ENCODE results near the gene SELENON. TPM values are rescaled to one million over a fixed set of nuclear protein-coding genes. Genes with fewer than 3 reads are reported as not detected.
A peak's percentile ranks its signal among the peaks of the same experiment; 100 is the strongest.

The SELENON gene
- total and polyA plus RNA-seq, 2 of the 13 experiments (the other 11 are each of a cell fraction or from before 2014, with no cell fraction given), result 3.8 to 8.0 TPM

DNA sequence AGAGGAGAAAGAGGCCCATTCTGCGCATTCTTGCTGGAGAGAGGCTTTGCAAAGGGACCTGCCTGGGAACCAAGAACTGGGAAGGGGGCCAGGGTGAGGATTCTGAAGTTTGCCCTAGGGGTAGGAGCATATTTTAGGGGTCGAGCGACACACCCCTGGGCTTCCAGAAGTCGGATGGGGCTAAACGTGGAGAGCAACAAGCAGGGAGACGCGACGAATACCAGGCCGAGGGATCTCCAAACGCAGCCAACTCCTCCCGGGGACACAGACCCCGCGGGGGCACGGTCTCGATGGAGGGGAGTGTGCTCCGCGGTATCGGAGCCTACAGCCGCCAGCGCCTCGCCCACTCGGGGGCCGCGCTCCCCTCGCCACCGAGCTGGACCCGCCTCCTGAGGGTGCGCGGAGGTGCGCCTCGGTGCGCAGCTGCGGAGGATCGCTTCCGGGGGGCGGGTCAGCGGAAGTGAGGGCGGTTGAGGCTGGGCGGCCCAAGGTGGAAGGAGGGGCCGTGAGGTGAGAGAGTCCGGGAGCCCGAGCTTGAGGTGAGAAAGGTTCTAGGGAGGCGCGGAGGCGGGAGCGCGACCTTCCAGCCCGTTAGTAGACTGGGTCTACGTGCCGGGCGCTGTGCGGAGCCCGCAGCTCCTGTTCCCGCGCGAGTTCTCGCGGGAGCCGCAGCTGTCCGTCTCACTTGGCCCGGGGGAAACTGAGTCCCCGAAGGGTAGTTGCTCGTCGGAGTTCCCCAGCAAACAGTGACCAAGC is 19.7 kb downstream of the SELENON start, which contains the start of gene MTFR1L (continued):
- TF ChIP-seq NAIF1 (CRISPR knock-in tag; IDR thresholded peaks at IDR 0.05; ENCODE audit: borderline replicate concordance), result 0 out of 2 replicates have a peak, but pooled peaks have one; percentile 29
- TF ChIP-seq ZNF749 (CRISPR knock-in tag; IDR thresholded peaks at IDR 0.05; ENCODE audit: borderline replicate concordance), result peak; percentile 86; the same call in 1 of the 2 replicates
- TF ChIP-seq ZFP90 (CRISPR knock-in tag; IDR thresholded peaks at IDR 0.05; ENCODE audit: borderline replicate concordance), result no peak; the same call in 1 of the 2 replicates
- TF ChIP-seq ERF (CRISPR knock-in tag; IDR thresholded peaks at IDR 0.05), result peak; percentile 58; the same call in 1 of the 2 replicates
- peak; percentile 92 for TF ChIP-seq ELF1 (CRISPR knock-in tag; IDR thresholded peaks at IDR 0.05)
- peak; percentile 95; the same call in 1 of the 2 replicates for TF ChIP-seq ZNF136 (CRISPR knock-in tag; IDR thresholded peaks at IDR 0.05; ENCODE audit: low read depth)
- TF ChIP-seq GLI4 (CRISPR knock-in tag; IDR thresholded peaks at IDR 0.05; ENCODE audit: borderline replicate concordance), result no peak
- TF ChIP-seq, protein P1, sequence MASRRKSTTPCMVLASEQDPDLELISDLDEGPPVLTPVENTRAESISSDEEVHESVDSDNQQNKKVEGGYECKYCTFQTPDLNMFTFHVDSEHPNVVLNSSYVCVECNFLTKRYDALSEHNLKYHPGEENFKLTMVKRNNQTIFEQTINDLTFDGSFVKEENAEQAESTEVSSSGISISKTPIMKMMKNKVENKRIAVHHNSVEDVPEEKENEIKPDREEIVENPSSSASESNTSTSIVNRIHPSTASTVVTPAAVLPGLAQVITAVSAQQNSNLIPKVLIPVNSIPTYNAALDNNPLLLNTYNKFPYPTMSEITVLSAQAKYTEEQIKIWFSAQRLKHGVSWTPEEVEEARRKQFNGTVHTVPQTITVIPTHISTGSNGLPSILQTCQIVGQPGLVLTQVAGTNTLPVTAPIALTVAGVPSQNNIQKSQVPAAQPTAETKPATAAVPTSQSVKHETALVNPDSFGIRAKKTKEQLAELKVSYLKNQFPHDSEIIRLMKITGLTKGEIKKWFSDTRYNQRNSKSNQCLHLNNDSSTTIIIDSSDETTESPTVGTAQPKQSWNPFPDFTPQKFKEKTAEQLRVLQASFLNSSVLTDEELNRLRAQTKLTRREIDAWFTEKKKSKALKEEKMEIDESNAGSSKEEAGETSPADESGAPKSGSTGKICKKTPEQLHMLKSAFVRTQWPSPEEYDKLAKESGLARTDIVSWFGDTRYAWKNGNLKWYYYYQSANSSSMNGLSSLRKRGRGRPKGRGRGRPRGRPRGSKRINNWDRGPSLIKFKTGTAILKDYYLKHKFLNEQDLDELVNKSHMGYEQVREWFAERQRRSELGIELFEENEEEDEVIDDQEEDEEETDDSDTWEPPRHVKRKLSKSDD (CRISPR knock-in tag; IDR thresholded peaks at IDR 0.05; ENCODE audit: low read depth), result peak; percentile 21; the same call in 1 of the 2 replicates
- no peak for TF ChIP-seq RBAK (CRISPR knock-in tag; IDR thresholded peaks at IDR 0.05)
- no peak for TF ChIP-seq SMC3 (IDR thresholded peaks at IDR 0.05; ENCODE audit: low read length)
- TF ChIP-seq GABPA (IDR thresholded peaks at IDR 0.05; ENCODE audit: low read depth, low read length), result peak; percentile 93
- peak; percentile 92 for TF ChIP-seq GABPA (CRISPR knock-in tag; IDR thresholded peaks at IDR 0.05; ENCODE audit: low read depth)
- TF ChIP-seq, protein P2, sequence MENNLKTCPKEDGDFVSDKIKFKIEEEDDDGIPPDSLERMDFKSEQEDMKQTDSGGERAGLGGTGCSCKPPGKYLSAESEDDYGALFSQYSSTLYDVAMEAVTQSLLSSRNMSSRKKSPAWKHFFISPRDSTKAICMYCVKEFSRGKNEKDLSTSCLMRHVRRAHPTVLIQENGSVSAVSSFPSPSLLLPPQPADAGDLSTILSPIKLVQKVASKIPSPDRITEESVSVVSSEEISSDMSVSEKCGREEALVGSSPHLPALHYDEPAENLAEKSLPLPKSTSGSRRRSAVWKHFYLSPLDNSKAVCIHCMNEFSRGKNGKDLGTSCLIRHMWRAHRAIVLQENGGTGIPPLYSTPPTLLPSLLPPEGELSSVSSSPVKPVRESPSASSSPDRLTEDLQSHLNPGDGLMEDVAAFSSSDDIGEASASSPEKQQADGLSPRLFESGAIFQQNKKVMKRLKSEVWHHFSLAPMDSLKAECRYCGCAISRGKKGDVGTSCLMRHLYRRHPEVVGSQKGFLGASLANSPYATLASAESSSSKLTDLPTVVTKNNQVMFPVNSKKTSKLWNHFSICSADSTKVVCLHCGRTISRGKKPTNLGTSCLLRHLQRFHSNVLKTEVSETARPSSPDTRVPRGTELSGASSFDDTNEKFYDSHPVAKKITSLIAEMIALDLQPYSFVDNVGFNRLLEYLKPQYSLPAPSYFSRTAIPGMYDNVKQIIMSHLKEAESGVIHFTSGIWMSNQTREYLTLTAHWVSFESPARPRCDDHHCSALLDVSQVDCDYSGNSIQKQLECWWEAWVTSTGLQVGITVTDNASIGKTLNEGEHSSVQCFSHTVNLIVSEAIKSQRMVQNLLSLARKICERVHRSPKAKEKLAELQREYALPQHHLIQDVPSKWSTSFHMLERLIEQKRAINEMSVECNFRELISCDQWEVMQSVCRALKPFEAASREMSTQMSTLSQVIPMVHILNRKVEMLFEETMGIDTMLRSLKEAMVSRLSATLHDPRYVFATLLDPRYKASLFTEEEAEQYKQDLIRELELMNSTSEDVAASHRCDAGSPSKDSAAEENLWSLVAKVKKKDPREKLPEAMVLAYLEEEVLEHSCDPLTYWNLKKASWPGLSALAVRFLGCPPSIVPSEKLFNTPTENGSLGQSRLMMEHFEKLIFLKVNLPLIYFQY (CRISPR knock-in tag; IDR thresholded peaks at IDR 0.05; ENCODE audit: borderline replicate concordance), result 0 out of 2 replicates have a peak, but pooled peaks have one; percentile 24
- TF ChIP-seq ZNF792 (CRISPR knock-in tag; IDR thresholded peaks at IDR 0.05), result peak; percentile 69; the same call in 1 of the 2 replicates
- TF ChIP-seq NFATC3 (CRISPR knock-in tag; IDR thresholded peaks at IDR 0.05), result 0 out of 2 replicates have a peak, but pooled peaks have one; percentile 79
- TF ChIP-seq, protein P3, sequence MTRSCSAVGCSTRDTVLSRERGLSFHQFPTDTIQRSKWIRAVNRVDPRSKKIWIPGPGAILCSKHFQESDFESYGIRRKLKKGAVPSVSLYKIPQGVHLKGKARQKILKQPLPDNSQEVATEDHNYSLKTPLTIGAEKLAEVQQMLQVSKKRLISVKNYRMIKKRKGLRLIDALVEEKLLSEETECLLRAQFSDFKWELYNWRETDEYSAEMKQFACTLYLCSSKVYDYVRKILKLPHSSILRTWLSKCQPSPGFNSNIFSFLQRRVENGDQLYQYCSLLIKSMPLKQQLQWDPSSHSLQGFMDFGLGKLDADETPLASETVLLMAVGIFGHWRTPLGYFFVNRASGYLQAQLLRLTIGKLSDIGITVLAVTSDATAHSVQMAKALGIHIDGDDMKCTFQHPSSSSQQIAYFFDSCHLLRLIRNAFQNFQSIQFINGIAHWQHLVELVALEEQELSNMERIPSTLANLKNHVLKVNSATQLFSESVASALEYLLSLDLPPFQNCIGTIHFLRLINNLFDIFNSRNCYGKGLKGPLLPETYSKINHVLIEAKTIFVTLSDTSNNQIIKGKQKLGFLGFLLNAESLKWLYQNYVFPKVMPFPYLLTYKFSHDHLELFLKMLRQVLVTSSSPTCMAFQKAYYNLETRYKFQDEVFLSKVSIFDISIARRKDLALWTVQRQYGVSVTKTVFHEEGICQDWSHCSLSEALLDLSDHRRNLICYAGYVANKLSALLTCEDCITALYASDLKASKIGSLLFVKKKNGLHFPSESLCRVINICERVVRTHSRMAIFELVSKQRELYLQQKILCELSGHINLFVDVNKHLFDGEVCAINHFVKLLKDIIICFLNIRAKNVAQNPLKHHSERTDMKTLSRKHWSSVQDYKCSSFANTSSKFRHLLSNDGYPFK (CRISPR knock-in tag; IDR thresholded peaks at IDR 0.05; ENCODE audit: borderline replicate concordance), result peak; percentile 44; the same call in 1 of the 2 replicates
- TF ChIP-seq GFI1 (CRISPR knock-in tag; IDR thresholded peaks at IDR 0.05; ENCODE audit: borderline replicate concordance), result peak; percentile 64; the same call in 1 of the 2 replicates
